Neural cell (in vitro differentiated cells): ENCODE results near the gene CUX1. TPM values are rescaled to one million over a fixed set of nuclear protein-coding genes. Genes with fewer than 3 reads are reported as not detected.

ENCODE experiments used
- H2AFZ ChIP-seq: fragments of 200-600, 300-800 bp; sonication (generic), shearing (Covaris generic); 2 replicates; pipeline ENCODE4 v1.6.0; 2014; ENCODE audit warnings: low read depth, mild to moderate bottlenecking, antibody characterized with exemption, low read length, moderate library complexity
- H3F3A ChIP-seq: fragments of 200-600 bp; shearing (Covaris generic); 2 replicates; pipeline ENCODE4 v1.6.1; 2016; ENCODE audit warnings: mild to moderate bottlenecking, moderate library complexity, mixed read lengths, antibody characterized with exemption, low read length; ENCODE audit not compliant: insufficient read depth, poor library complexity, severe bottlenecking
- H3K27ac ChIP-seq: fragments of 200-600, 300-800 bp; sonication (generic), shearing (Covaris generic); 2 replicates; pipeline ENCODE4 v1.5.1; 2014; ENCODE audit warnings: mild to moderate bottlenecking, low read length, moderate library complexity
- H3K27me3 ChIP-seq: fragments of 300-800, 200-600 bp; sonication (generic), shearing (Covaris generic); 2 replicates; pipeline ENCODE4 v1.6.0; 2014; ENCODE audit warnings: mild to moderate bottlenecking, low read depth, low read length, moderate library complexity; ENCODE audit not compliant: insufficient read depth
- H3K36me3 ChIP-seq: fragments of 300-800, 200-600 bp; sonication (generic), shearing (Covaris generic); 2 replicates; pipeline ENCODE4 v1.5.1; 2014; ENCODE audit warnings: mild to moderate bottlenecking, antibody characterized with exemption, low read length, moderate library complexity; ENCODE audit not compliant: insufficient read depth
- H3K4me2 ChIP-seq: fragments of 300-800, 200-600 bp; sonication (generic), shearing (Covaris generic); 2 replicates; pipeline ENCODE4 v1.6.0; 2014; ENCODE audit warnings: mild to moderate bottlenecking, low read length
- H3K4me3 ChIP-seq: fragments of 300-800, 200-600 bp; sonication (generic), shearing (Covaris generic); 2 replicates; pipeline ENCODE4 v1.5.1; 2014; ENCODE audit warnings: mild to moderate bottlenecking, low read length, moderate library complexity
- H3K79me2 ChIP-seq: fragments of 200-600 bp; shearing (Covaris generic); replicated peaks from 2 replicates; pipeline ENCODE4 v1.6.0; 2014; ENCODE audit warnings: mild to moderate bottlenecking, low read length, moderate library complexity; ENCODE audit not compliant: insufficient read depth
- H3K9ac ChIP-seq: fragments of 300-800, 200-600 bp; sonication (generic), shearing (Covaris generic); 2 replicates; pipeline ENCODE4 v1.6.1; 2016; ENCODE audit warnings: mild to moderate bottlenecking, low read length, mixed read lengths
- H3K9me2 ChIP-seq: fragments of 200-600 bp; shearing (Covaris generic); 2 replicates; pipeline ENCODE4 v1.6.1; 2016; ENCODE audit warnings: mild to moderate bottlenecking, low read length, mixed read lengths; ENCODE audit not compliant: insufficient read depth
- H3K9me3 ChIP-seq: fragments of 200-600, 300-800 bp; sonication (generic), shearing (Covaris generic); 2 replicates; pipeline ENCODE4 v1.6.1; 2016; ENCODE audit warnings: mild to moderate bottlenecking, mixed run types, low read length, moderate library complexity, mixed read lengths
- H4K20me1 ChIP-seq: fragments of 200-600 bp; shearing (Covaris generic); 2 replicates; pipeline ENCODE4 v1.6.1; 2016; ENCODE audit warnings: mild to moderate bottlenecking, mixed run types; ENCODE audit not compliant: insufficient read depth
- EP300 ChIP-seq: fragments of 450-650 bp; conservative IDR thresholded peaks from 2 replicates; pipeline ENCODE4 v1.6.1; 2014; ENCODE audit warnings: antibody characterized with exemption, mild to moderate bottlenecking, moderate library complexity; ENCODE audit not compliant: poor library complexity, severe bottlenecking
- EZH2 ChIP-seq: fragments of 200-600, 300-800 bp; shearing (Covaris generic), sonication (generic); IDR thresholded peaks from 2 replicates; pipeline ENCODE4 v1.6.1; 2014; ENCODE audit warnings: antibody characterized with exemption, low read length, borderline replicate concordance, mild to moderate bottlenecking; ENCODE audit not compliant: insufficient read depth, poor library complexity, severe bottlenecking
- MXI1 ChIP-seq: fragments of 450-650 bp; conservative IDR thresholded peaks from 2 replicates; pipeline ENCODE4 v1.6.1; 2014; ENCODE audit warnings: antibody characterized with exemption, mild to moderate bottlenecking; ENCODE audit not compliant: poor library complexity, severe bottlenecking
- POLR2AphosphoS5 ChIP-seq: IDR thresholded peaks from 2 replicates; pipeline ENCODE4 v1.6.1; 2012
- RAD21 ChIP-seq: fragments of 450-650 bp; conservative IDR thresholded peaks from 2 replicates; pipeline ENCODE4 v1.6.1; 2014; ENCODE audit warnings: antibody characterized with exemption, mild to moderate bottlenecking, moderate library complexity
- REST ChIP-seq: IDR thresholded peaks from 2 replicates; pipeline ENCODE4 v1.6.1; 2012; ENCODE audit warnings: borderline replicate concordance
- SMC3 ChIP-seq: fragments of 450-650 bp; conservative IDR thresholded peaks from 2 replicates; pipeline ENCODE4 v1.6.1; 2014; ENCODE audit warnings: antibody characterized with exemption, mild to moderate bottlenecking, moderate library complexity; ENCODE audit not compliant: poor library complexity
- TAF1 ChIP-seq: IDR thresholded peaks from 2 replicates; pipeline ENCODE4 v1.6.1; 2012; ENCODE audit warnings: low read depth
- polyA plus RNA-seq: library from polyadenylated mRNA; depleted of rRNA; stranded (reverse); fragments of >200 nt; gene quantifications from 2 replicates; pipeline ENCODE4 v1.2.3, GENCODE V29; 2014
- TF ChIP-seq, protein P1 (sequence below): fragments of 450-650 bp; IDR thresholded peaks from 2 replicates; pipeline ENCODE4 v1.5.1; 2014; ENCODE audit warnings: antibody characterized with exemption, mild to moderate bottlenecking, moderate library complexity; ENCODE audit not compliant: poor library complexity, severe bottlenecking

Gene CUX1
- polyA plus RNA-seq, 1 donor from 2014 or later, result 26.6 TPM

- H3K27ac ChIP-seq, result no peak overlapping the region
- no peaks in the 10 kb centered on the region for H3K9me3 ChIP-seq
- no peaks in the 10 kb centered on the region for H3F3A ChIP-seq
- no peaks in the 10 kb centered on the region for H3K79me2 ChIP-seq
- no peak overlapping the region for H3K4me2 ChIP-seq
- H3K9ac ChIP-seq, result no peak overlapping the region
- TF ChIP-seq, protein P1, sequence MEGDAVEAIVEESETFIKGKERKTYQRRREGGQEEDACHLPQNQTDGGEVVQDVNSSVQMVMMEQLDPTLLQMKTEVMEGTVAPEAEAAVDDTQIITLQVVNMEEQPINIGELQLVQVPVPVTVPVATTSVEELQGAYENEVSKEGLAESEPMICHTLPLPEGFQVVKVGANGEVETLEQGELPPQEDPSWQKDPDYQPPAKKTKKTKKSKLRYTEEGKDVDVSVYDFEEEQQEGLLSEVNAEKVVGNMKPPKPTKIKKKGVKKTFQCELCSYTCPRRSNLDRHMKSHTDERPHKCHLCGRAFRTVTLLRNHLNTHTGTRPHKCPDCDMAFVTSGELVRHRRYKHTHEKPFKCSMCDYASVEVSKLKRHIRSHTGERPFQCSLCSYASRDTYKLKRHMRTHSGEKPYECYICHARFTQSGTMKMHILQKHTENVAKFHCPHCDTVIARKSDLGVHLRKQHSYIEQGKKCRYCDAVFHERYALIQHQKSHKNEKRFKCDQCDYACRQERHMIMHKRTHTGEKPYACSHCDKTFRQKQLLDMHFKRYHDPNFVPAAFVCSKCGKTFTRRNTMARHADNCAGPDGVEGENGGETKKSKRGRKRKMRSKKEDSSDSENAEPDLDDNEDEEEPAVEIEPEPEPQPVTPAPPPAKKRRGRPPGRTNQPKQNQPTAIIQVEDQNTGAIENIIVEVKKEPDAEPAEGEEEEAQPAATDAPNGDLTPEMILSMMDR, result no peak
- TF ChIP-seq POLR2AphosphoS5 (no peak), REST (no peak), EP300 (no peak), MXI1 (no peak), SMC3 (no peak), RAD21 (no peak), TAF1 (no peak), EZH2 (no peak)
- no peaks in the 10 kb centered on the region for H3K27me3 ChIP-seq
- H4K20me1 ChIP-seq, result no peaks in the 10 kb centered on the region
- H2AFZ ChIP-seq, result no peak overlapping the region
- no peak overlapping the region for H3K4me3 ChIP-seq
- no peaks in the 10 kb centered on the region for H3K36me3 ChIP-seq
- no peaks in the 10 kb centered on the region for H3K9me2 ChIP-seq
These were observed 202.0 kb downstream of the CUX1 start for GRCh38 chr7:102019461-102019860.

GRCh38 chr7:102021841-102022618 lies 204.6 kb downstream of the CUX1 start:
- no peaks in the 10 kb centered on the region for H3K27me3 ChIP-seq
- H3K27ac ChIP-seq, result no peak overlapping the region
- no peaks in the 10 kb centered on the region for H3K79me2 ChIP-seq
- no peaks in the 10 kb centered on the region for H3K9me2 ChIP-seq
- H2AFZ ChIP-seq, result no peak overlapping the region
- H3K9ac ChIP-seq, result no peak overlapping the region
- no peak overlapping the region for H3K4me3 ChIP-seq
- no peaks in the 10 kb centered on the region for H3K9me3 ChIP-seq
- TF ChIP-seq EP300, result no peak
- no peak for TF ChIP-seq TAF1
- no peak for TF ChIP-seq MXI1
- TF ChIP-seq, protein P1, result no peak
- TF ChIP-seq EZH2, result no peak
- TF ChIP-seq POLR2AphosphoS5, result no peak
- TF ChIP-seq RAD21, result no peak
- TF ChIP-seq SMC3, result no peak
- H4K20me1 ChIP-seq, result no peaks in the 10 kb centered on the region
- H3K4me2 ChIP-seq, result no peak overlapping the region
- H3K36me3 ChIP-seq, result no peaks in the 10 kb centered on the region
- H3F3A ChIP-seq, result no peaks in the 10 kb centered on the region
